Erythroblast (primary cell): Measurements from ENCODE around the gene EMC1.

Experiments used
- GATA1 ChIP-seq: IDR thresholded peaks from 2 replicates; pipeline ENCODE4 v1.6.1; 2011; ENCODE audit warnings: low read depth, mild to moderate bottlenecking, control low read depth, low read length, moderate library complexity
- POLR2A ChIP-seq: IDR thresholded peaks from 2 replicates; pipeline ENCODE4 v1.6.1; 2011; ENCODE audit warnings: mild to moderate bottlenecking, low read length

DNA sequence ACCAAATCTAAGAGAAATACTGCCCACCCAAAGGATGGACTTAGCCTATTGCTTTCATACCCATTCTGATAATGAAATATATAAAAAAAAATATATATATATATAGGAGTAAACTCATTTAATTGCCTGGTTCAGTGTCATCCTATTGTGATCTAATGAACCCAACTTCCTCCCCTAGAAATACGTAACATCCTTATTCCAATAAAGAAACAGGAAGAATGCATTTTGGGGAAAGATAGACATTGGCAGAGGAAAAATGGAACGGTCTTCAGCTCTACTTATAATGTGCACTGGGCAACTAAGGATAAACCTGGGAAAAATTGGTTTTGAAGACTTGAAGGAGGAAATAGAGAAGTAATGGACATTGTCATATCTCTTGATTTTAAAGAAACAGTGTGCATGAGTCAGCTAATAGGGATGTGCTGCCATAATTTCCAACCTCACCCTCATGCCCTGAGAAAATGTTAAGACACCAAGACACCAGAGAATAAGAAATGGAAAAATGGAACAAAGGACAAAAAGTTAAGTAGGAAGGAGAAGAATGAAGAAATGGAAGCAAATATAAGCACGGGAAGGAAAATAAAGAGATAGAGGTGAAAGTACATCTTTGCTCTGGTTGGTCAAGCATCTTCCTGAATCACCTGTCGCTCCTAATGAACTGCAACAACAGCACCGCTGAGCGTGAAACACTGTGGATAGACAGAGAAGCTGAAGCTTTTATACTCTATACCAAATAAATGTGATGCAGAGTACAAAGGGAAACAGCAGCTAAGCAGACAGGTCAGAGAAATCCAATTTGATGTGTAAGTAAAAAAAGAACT is 46.7 kb downstream of the EMC1 start:
- TF ChIP-seq POLR2A: no peak
- no peak for TF ChIP-seq GATA1
